ENCODE data around the gene DHX34.

The DHX34 gene

DNA sequence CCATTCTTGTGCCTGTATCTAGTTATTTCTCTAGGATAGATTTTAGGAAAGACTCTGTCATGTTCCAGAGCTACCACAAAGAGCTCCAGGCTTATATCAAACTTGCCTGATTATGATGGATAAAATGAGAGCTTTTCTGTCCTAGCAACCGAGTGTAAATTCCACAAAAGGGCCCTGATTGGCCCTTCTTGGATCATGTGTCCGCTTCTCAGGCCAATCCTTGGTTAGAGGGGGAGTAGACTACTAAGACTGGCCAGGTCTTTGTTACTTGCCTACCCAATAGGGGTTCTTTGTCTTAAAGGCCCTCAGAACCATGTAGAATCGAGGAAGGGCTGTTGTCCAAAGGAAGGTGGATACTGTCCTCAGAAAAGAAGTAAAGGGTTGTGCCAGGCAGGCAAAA, 2.4 kb downstream of the DHX34 start:
- Histone ChIP-seq H4K20me1 (ENCODE audit: insufficient read depth, low read length) (no peaks in the 10 kb centered on the region), H3K27ac (ENCODE audit: low read length) (no peak overlapping the region), H3K4me1 (ENCODE audit: low read length) (peaks cover 9% of the 10 kb centered on the region; the same call in 1 of the 2 replicates), H3F3A (ENCODE audit: insufficient read depth, low read length) (no peaks in the 10 kb centered on the region), H2AFZ (ENCODE audit: low read length) (no peak overlapping the region), H3K4me2 (ENCODE audit: low read depth, low read length) (no peak overlapping the region), H3K36me3 (replicated peaks; ENCODE audit: insufficient read depth, low read length) (no peaks in the 10 kb centered on the region), H3K79me2 (ENCODE audit: low read length) (peaks cover 27% of the 10 kb centered on the region), H3K4me3 (ENCODE audit: low read length) (no peak overlapping the region), H3K9me3 (replicated peaks; ENCODE audit: insufficient read depth, low read length) (no peaks in the 10 kb centered on the region), H3K9ac (ENCODE audit: low read length) (no peak overlapping the region), H3K27me3 (replicated peaks; ENCODE audit: insufficient read depth, low read length) (no peaks in the 10 kb centered on the region), H3K9me2 (replicated peaks; ENCODE audit: insufficient read depth, low read length) (no peaks in the 10 kb centered on the region)
- TF ChIP-seq EZH2phosphoT487 (IDR thresholded peaks at IDR 0.05; ENCODE audit: low read length): no peak
- no peak for TF ChIP-seq EZH2 (optimal IDR thresholded peaks at IDR 0.05; ENCODE audit: low read depth, low read length)
- TF ChIP-seq CTCF (IDR thresholded peaks at IDR 0.05; ENCODE audit: low read length): no peak
- no peak for DNase-seq

- Histone ChIP-seq H3K9me3 (replicated peaks; ENCODE audit: insufficient read depth, low read length) (no peaks in the 10 kb centered on the region), H3K36me3 (replicated peaks; ENCODE audit: insufficient read depth, low read length) (0 out of 2 replicates have a peak, but pooled peaks cover 2% of the 10 kb centered on the region), H4K20me1 (ENCODE audit: insufficient read depth, low read length) (no peaks in the 10 kb centered on the region), H3F3A (ENCODE audit: insufficient read depth, low read length) (no peaks in the 10 kb centered on the region), H3K9me2 (replicated peaks; ENCODE audit: insufficient read depth, low read length) (no peaks in the 10 kb centered on the region), H3K9ac (ENCODE audit: low read length) (no peak overlapping the region), H3K4me3 (ENCODE audit: low read length) (no peak overlapping the region), H3K4me1 (ENCODE audit: low read length) (peaks cover 9% of the 10 kb centered on the region; the same call in 1 of the 2 replicates), H2AFZ (ENCODE audit: low read length) (no peak overlapping the region), H3K27ac (ENCODE audit: low read length) (no peak overlapping the region), H3K27me3 (replicated peaks; ENCODE audit: insufficient read depth, low read length) (no peaks in the 10 kb centered on the region), H3K4me2 (ENCODE audit: low read depth, low read length) (no peak overlapping the region), H3K79me2 (ENCODE audit: low read length) (peaks cover 27% of the 10 kb centered on the region)
- TF ChIP-seq EZH2phosphoT487 (IDR thresholded peaks at IDR 0.05; ENCODE audit: low read length) (no peak), EZH2 (optimal IDR thresholded peaks at IDR 0.05; ENCODE audit: low read depth, low read length) (no peak), CTCF (IDR thresholded peaks at IDR 0.05; ENCODE audit: low read length) (no peak)
- no peak for DNase-seq
Measured at GRCh38 chr19:47352095-47352494, 3.0 kb downstream of the DHX34 start.

- Histone ChIP-seq H3K4me3 (ENCODE audit: low read length) (no peak overlapping the region), H3K9me2 (replicated peaks; ENCODE audit: insufficient read depth, low read length) (no peaks in the 10 kb centered on the region), H3F3A (ENCODE audit: insufficient read depth, low read length) (no peaks in the 10 kb centered on the region), H3K4me1 (ENCODE audit: low read length) (peaks cover 9% of the 10 kb centered on the region; the same call in 1 of the 2 replicates), H3K27me3 (replicated peaks; ENCODE audit: insufficient read depth, low read length) (no peaks in the 10 kb centered on the region), H2AFZ (ENCODE audit: low read length) (no peak overlapping the region), H4K20me1 (ENCODE audit: insufficient read depth, low read length) (no peaks in the 10 kb centered on the region), H3K36me3 (replicated peaks; ENCODE audit: insufficient read depth, low read length) (0 out of 2 replicates have a peak, but pooled peaks cover 5% of the 10 kb centered on the region), H3K79me2 (ENCODE audit: low read length) (peaks cover 27% of the 10 kb centered on the region), H3K9ac (ENCODE audit: low read length) (no peak overlapping the region), H3K9me3 (replicated peaks; ENCODE audit: insufficient read depth, low read length) (no peaks in the 10 kb centered on the region), H3K4me2 (ENCODE audit: low read depth, low read length) (no peak overlapping the region), H3K27ac (ENCODE audit: low read length) (no peak overlapping the region)
- TF ChIP-seq EZH2phosphoT487 (IDR thresholded peaks at IDR 0.05; ENCODE audit: low read length) (no peak), EZH2 (optimal IDR thresholded peaks at IDR 0.05; ENCODE audit: low read depth, low read length) (no peak), CTCF (IDR thresholded peaks at IDR 0.05; ENCODE audit: low read length) (no peak)
- no peak for DNase-seq
Measured at GRCh38 chr19:47353307-47353712, 4.2 kb downstream of the DHX34 start.

Measured in MM.1S (cell line).